A549 treated with AZD9567 at 1 μM for 4 hours (cell line): ENCODE measurements around the gene METRN. TPM values are rescaled to one million over a fixed set of nuclear protein-coding genes. Genes with fewer than 3 reads are reported as not detected.

Experiments
- total RNA-seq: library from RNA; stranded (reverse); fragments of 200-300 nt; extraction: Qiagen RNA extraction; gene quantifications from 5 replicates; pipeline ENCODE4 v1.2.3, GENCODE V29; 2022; ENCODE audit not compliant: insufficient read depth

The METRN gene
- 71.0 to 213 TPM (median 211 TPM) in 5 replicates for total RNA-seq

GRCh38 chr16:714558-715476 is at the start of gene METRN:
METRN (plus strand) TSS chr16:715118; CDS start chr16:715290, 172 bp downstream.

GRCh38 chr16:667780-668518 is 47.0 kb upstream of the METRN start, which contains the start of gene RHOT2:
RHOT2 (plus strand) TSS chr16:668132; CDS start chr16:668200, 68 bp downstream.

GRCh38 chr16:674968-675883 is 39.7 kb upstream of the METRN start, which contains the start of gene RHBDL1:
RHBDL1 (plus strand) TSS chr16:675671; CDS start chr16:675791, 120 bp downstream.

GRCh38 chr16:679814-680624 is 34.9 kb upstream of the METRN start, which contains the start of gene STUB1:
STUB1 (plus strand) TSS chr16:680410; CDS start chr16:680526, 116 bp downstream.

GRCh38 chr16:684071-684794 is 30.7 kb upstream of the METRN start, which contains the start of gene JMJD8:
JMJD8 (minus strand) TSS chr16:684334; CDS start chr16:684319, 15 bp downstream.

GRCh38 chr16:705431-706188 is 9.3 kb upstream of the METRN start, which contains the start of gene FBXL16:
FBXL16 (minus strand) TSS chr16:705801; CDS start chr16:697405, 8,396 bp downstream.

GRCh38 chr16:720990-721764 is 6.3 kb downstream of the METRN start, which contains the start of gene ANTKMT:
ANTKMT (plus strand) TSS chr16:721146; CDS start chr16:721275, 129 bp downstream.

GRCh38 chr16:726438-727290 is 11.7 kb downstream of the METRN start, which contains the start of the genes CCDC78 and HAGHL:
CCDC78 (minus strand) TSS chr16:726443; CDS start chr16:726367, 76 bp downstream.
HAGHL (plus strand) TSS chr16:727106; CDS start chr16:727510, 404 bp downstream.

GRCh38 chr16:740764-741505 is 26.0 kb downstream of the METRN start, which contains the start of gene CIAO3:
CIAO3 (minus strand) TSS chr16:740997; CDS start chr16:740985, 12 bp downstream.

GRCh38 chr16:760545-761343 is 45.8 kb downstream of the METRN start, which contains the start of gene MSLN:
MSLN (plus strand) TSS chr16:760734; CDS start chr16:762681, 1,947 bp downstream.

Other genes starting within 250 kb of the METRN start
- 45.6 to 75.6 TPM (median 71.1 TPM) in 5 replicates for gene CAPN15, start 187.4 kb upstream of the METRN start, total RNA-seq
- gene PRR35, start 154.7 kb upstream of the METRN start, total RNA-seq: 0.05 to 0.19 TPM (median 0.08 TPM) in 4 of 5 replicates, not detected in the other
- 0.14 to 0.24 TPM (median 0.21 TPM) in 4 of 5 replicates, not detected in the other for gene NHLRC4, start 148.1 kb upstream of the METRN start, total RNA-seq
- 41.9 to 44.5 TPM (median 42.8 TPM) in 5 replicates for gene PIGQ, start 145.2 kb upstream of the METRN start, total RNA-seq
- gene RAB40C, start 125.1 kb upstream of the METRN start, total RNA-seq: 16.5 to 21.1 TPM (median 20.7 TPM) in 5 replicates
- gene WFIKKN1, start 84.1 kb upstream of the METRN start, total RNA-seq: 0.21 to 0.26 TPM (median 0.23 TPM) in 4 of 5 replicates, not detected in the other
- gene METTL26, start 78.8 kb upstream of the METRN start, total RNA-seq: 77.8 to 140 TPM (median 136 TPM) in 5 replicates
- 21.4 to 47.7 TPM (median 40.9 TPM) in 5 replicates for gene MCRIP2, start 73.3 kb upstream of the METRN start, total RNA-seq
- gene WDR90, start 65.8 kb upstream of the METRN start, total RNA-seq: 29.1 to 35.6 TPM (median 31.4 TPM) in 5 replicates
- gene RHOT2, start 47.0 kb upstream of the METRN start, total RNA-seq: 60.5 to 110 TPM (median 103 TPM) in 5 replicates
- gene RHBDL1, start 39.4 kb upstream of the METRN start, total RNA-seq: 1.5 to 2.0 TPM (median 1.6 TPM) in 4 of 5 replicates, not detected in the other
- gene STUB1, start 34.7 kb upstream of the METRN start, total RNA-seq: 77.5 to 143 TPM (median 137 TPM) in 5 replicates
- gene JMJD8, start 30.8 kb upstream of the METRN start, total RNA-seq: 56.9 to 81.0 TPM (median 77.8 TPM) in 5 replicates
- 4.2 to 6.2 TPM (median 5.9 TPM) in 5 replicates for gene WDR24, start 24.7 kb upstream of the METRN start, total RNA-seq
- 6.3 to 9.6 TPM (median 7.2 TPM) in 5 replicates for gene FBXL16, start 9.3 kb upstream of the METRN start, total RNA-seq
- gene ANTKMT, start 6.0 kb downstream of the METRN start, total RNA-seq: 43.2 to 64.4 TPM (median 63.4 TPM) in 5 replicates
- gene CCDC78, start 11.3 kb downstream of the METRN start, total RNA-seq: 3.1 to 6.8 TPM (median 4.9 TPM) in 5 replicates
- gene HAGHL, start 12.0 kb downstream of the METRN start, total RNA-seq: 4.1 to 22.8 TPM (median 20.5 TPM) in 5 replicates
- gene CIAO3, start 25.9 kb downstream of the METRN start, total RNA-seq: 21.6 to 27.5 TPM (median 25.4 TPM) in 5 replicates
- 1.6 to 2.8 TPM (median 2.2 TPM) in 5 replicates for gene MSLN, start 45.6 kb downstream of the METRN start, total RNA-seq
- gene RPUSD1, start 73.3 kb downstream of the METRN start, total RNA-seq: 29.7 to 58.4 TPM (median 53.8 TPM) in 5 replicates
- gene CHTF18, start 73.5 kb downstream of the METRN start, total RNA-seq: 25.3 to 43.9 TPM (median 32.1 TPM) in 5 replicates
- 0.08 TPM in 1 of 5 replicates, not detected in the others for gene GNG13, start 85.6 kb downstream of the METRN start, total RNA-seq